ENCODE measurements around the gene RAB26.

The RAB26 gene

GRCh38 chr16:2163211-2163881 lies 14.9 kb downstream of the RAB26 start:
- DNase-seq: no peak

- DNase-seq: no peak
Measured at GRCh38 chr16:2165861-2166260, 17.4 kb downstream of the RAB26 start.

DNA sequence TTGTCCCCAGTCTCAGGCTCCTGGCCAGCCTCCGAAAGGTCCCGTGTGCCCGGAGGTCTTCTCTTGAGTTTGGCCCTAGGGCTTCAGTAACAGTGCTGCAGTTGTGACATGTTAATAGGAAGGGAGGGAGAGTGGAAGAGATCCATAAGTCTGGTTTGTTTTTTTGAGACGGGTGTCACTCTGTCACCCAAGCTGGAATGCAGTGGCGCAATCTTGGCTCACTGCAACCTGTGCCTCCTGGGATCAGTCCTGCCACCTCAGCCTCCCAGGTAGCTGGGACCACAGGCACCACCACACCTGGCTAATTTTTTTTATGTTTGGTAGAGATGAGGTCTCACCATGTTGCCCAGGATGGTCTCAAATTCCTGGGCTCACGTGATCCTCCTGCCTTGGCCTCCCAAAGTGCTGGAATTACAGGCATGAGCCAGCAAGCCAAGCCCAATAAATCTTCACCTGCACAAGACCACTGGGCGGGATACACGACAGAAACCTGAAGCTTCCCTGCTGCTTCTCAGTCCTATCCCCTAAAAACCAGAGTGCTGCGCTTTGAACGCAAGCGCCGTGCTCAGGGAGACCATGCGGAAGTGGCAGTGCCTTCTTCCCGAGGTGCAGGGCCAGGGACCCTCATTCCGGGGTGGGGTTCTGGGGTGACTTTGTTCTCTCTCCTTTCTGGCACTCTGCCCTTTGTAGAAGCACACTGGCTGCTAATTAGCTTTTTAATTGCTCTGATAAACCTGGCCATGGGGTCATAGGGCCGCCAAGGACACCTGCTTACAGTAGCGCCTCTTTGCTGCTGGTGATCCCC lies 18.0 kb downstream of the RAB26 start:
- no peak for DNase-seq

GRCh38 chr16:2167068-2167638 lies 18.7 kb downstream of the RAB26 start:
- DNase-seq: no peak

DNA sequence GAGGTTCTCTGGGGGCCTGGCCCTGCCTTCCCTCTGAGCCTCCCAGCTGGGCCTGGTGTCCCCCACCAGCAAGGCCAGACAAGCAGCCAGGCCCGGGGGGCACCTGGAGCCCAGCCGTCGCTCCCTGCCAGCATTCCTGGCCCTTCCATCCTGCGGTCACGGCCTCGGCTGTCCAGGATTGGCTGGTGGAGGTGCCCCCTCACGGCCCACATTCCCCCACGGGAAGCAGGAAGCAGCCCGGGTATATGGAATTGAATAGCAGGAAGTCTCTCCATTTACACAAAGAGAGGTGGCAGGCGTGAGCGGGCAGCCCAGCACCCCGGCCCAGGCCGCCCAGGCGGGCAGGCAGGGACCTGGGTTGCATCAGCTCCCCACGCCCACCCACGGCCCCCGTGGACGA lies 21.7 kb downstream of the RAB26 start:
- no peak for DNase-seq

GRCh38 chr16:2170587-2171435 lies 22.4 kb downstream of the RAB26 start:
- no peak for DNase-seq

- no peak for DNase-seq
Measured at GRCh38 chr16:2171601-2172178, 23.3 kb downstream of the RAB26 start.

GRCh38 chr16:2172688-2173335 lies 24.4 kb downstream of the RAB26 start:
- DNase-seq: no peak

GRCh38 chr16:2173366-2173765 lies 24.9 kb downstream of the RAB26 start:
- DNase-seq: no peak

DNA sequence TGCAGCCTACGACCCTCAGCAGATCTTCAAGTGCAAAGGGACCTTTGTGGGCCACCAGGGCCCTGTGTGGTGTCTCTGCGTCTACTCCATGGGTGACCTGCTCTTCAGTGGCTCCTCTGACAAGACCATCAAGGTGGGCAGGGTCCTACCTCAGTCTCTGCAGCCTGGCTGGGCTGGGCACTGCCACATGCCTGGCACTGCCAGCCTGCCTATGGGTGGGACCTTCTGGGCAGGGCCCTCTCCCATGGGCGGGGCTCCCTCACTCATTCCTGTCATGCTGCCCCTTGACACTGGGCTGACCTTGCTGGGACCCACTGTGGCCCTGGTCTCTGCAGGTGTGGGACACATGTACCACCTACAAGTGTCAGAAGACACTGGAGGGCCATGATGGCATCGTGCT lies 25.5 kb downstream of the RAB26 start:
- no peak for DNase-seq

- DNase-seq: no peak
Measured at GRCh38 chr16:2174396-2175131, 26.1 kb downstream of the RAB26 start.

DNA sequence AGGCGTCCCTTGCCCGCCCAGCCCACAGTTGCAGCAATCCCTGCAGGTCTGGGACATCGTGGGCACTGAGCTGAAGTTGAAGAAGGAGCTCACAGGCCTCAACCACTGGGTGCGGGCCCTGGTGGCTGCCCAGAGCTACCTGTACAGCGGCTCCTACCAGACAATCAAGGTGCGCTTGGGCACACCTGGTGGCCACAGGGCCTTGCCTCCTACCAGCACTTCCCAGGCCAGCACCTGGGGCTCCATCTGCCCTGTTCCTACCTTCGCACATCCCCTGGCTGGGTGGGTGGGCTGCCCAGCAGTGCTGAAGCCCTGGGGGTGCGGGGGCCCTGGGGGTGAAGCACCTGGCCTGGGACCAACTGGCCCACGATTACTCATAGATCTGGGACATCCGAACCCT lies 27.0 kb downstream of the RAB26 start:
- DNase-seq: no peak

DNA sequence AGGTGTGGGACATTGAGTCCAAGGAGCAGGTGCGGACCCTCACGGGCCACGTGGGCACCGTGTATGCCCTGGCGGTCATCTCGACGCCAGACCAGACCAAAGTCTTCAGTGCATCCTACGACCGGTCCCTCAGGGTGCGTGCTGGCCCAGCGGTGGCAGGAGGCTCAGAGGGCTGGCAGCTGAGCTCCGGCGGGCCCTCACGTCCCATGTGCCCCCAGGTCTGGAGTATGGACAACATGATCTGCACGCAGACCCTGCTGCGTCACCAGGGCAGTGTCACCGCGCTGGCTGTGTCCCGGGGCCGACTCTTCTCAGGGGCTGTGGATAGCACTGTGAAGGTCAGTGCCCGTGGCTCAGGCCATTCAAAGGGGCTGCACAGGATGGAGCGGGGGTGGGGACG lies 27.6 kb downstream of the RAB26 start:
- no peak for DNase-seq

DNA sequence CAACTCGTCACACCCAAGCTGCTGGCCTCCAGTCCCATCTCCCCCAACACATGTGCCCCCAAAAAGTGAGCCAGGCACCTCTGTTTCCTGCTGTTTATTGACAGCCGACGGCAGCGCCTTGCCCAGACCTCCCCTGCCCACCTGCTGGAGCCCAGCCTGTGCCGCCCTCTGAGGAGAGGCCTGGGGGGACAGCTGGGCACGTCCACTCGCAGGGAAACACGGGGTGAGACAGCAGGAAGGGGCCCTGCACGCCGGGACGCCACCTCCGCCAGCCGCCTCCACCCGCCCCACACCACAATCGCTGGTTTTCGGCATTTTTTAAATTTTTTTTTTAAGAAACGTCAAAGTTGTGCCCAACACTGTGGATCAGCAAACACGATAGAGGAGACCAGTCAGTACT lies 28.7 kb downstream of the RAB26 start:
- DNase-seq: no peak

GRCh38 chr16:2177561-2177960 lies 29.1 kb downstream of the RAB26 start:
- DNase-seq: no peak

- DNase-seq: no peak
Measured at GRCh38 chr16:2178321-2179106, 30.1 kb downstream of the RAB26 start.

GRCh38 chr16:2179107-2179501 lies 30.7 kb downstream of the RAB26 start:
- DNase-seq: no peak

- DNase-seq: no peak
Measured at GRCh38 chr16:2179576-2179975, 31.2 kb downstream of the RAB26 start.

DNA sequence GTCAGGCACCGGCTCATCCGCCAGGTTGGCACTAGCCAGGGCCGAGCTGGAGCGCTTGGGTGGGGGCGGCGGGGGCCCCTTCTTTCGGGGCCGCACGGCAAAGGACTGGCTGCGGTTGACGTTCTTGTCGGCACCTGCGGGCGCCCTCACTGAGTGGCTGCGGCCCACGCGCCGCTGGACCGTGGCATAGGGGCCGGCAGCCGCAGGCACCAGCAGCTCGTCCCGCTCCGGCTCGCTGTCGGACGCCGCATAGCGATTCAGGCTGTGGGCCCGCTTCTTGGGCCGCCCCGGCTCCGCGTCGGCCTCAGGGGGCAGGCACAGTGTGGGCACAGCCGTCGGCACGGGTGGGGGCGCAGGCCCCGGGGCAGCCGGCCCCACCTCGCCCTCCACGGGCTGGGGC lies 32.0 kb downstream of the RAB26 start:
- no peak for DNase-seq

- no peak for DNase-seq
Measured at GRCh38 chr16:2180962-2181923, 32.8 kb downstream of the RAB26 start.

Measured in SIG-M5 (cell line).